PFSK-1 (cell line): ENCODE results near the gene FNIP2.

Experiments used
- FOXP2 ChIP-seq: optimal IDR thresholded peaks from 2 replicates; pipeline ENCODE3; 2011; ENCODE audit warnings: borderline replicate concordance, control low read depth, inconsistent platforms; ENCODE audit not compliant: insufficient read depth; ENCODE audit errors: extremely low read length, extremely low read depth
- POLR2AphosphoS5 ChIP-seq: IDR thresholded peaks from 2 replicates; pipeline ENCODE4 v1.6.1; 2012; ENCODE audit warnings: low read depth, mild to moderate bottlenecking, control low read depth, low read length, moderate library complexity
- SIN3A ChIP-seq: IDR thresholded peaks from 2 replicates; pipeline ENCODE4 v1.6.1; 2012; ENCODE audit warnings: mild to moderate bottlenecking, low read length, moderate library complexity, borderline replicate concordance; ENCODE audit not compliant: insufficient read depth
- TAF1 ChIP-seq: IDR thresholded peaks from 2 replicates; pipeline ENCODE4 v1.6.1; 2012; ENCODE audit warnings: low read length, control low read depth, borderline replicate concordance; ENCODE audit not compliant: insufficient read depth
- TF ChIP-seq, protein P1 (sequence below), 2 experiments: IDR thresholded peaks; 2 replicates each; pipeline versions ENCODE4 v1.6.1 to v1.8.0; 2011 to 2012; ENCODE audit warnings: low read depth in 2 of 2, low read length in 2 of 2, control low read depth in 1 of 2, inconsistent platforms in 1 of 2, mild to moderate bottlenecking in 1 of 2, moderate library complexity in 1 of 2; ENCODE audit not compliant: insufficient read depth in 1 of 2

- TF ChIP-seq POLR2AphosphoS5, result no peak
- TF ChIP-seq SIN3A, result no peak
- no peak for TF ChIP-seq TAF1
- TF ChIP-seq, protein P1, sequence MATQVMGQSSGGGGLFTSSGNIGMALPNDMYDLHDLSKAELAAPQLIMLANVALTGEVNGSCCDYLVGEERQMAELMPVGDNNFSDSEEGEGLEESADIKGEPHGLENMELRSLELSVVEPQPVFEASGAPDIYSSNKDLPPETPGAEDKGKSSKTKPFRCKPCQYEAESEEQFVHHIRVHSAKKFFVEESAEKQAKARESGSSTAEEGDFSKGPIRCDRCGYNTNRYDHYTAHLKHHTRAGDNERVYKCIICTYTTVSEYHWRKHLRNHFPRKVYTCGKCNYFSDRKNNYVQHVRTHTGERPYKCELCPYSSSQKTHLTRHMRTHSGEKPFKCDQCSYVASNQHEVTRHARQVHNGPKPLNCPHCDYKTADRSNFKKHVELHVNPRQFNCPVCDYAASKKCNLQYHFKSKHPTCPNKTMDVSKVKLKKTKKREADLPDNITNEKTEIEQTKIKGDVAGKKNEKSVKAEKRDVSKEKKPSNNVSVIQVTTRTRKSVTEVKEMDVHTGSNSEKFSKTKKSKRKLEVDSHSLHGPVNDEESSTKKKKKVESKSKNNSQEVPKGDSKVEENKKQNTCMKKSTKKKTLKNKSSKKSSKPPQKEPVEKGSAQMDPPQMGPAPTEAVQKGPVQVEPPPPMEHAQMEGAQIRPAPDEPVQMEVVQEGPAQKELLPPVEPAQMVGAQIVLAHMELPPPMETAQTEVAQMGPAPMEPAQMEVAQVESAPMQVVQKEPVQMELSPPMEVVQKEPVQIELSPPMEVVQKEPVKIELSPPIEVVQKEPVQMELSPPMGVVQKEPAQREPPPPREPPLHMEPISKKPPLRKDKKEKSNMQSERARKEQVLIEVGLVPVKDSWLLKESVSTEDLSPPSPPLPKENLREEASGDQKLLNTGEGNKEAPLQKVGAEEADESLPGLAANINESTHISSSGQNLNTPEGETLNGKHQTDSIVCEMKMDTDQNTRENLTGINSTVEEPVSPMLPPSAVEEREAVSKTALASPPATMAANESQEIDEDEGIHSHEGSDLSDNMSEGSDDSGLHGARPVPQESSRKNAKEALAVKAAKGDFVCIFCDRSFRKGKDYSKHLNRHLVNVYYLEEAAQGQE (IDR thresholded peaks at IDR 0.05; ENCODE audit: insufficient read depth in 1 of 2, low read depth in 2 of 2, low read length in 2 of 2), result no peak
- TF ChIP-seq FOXP2, result no peak
These were observed 21.0 kb downstream of the FNIP2 start for GRCh38 chr4:158789853-158790252.
